HG02981 (cell line): ENCODE data around the gene MCM7.
"Not testable (repeated sequence)": the region's sequence is repeated elsewhere in the genome, so short reads cannot be mapped to it uniquely, and the experiment has no call there.

Experiments
- ATAC-seq: cut with Tn5 transposase; IDR thresholded peaks from one replicate; pipeline ENCODE4 v1.9.1; 2021; ENCODE audit warnings: mild to moderate bottlenecking, moderate library complexity; ENCODE audit not compliant: unreplicated experiment

MCM7 gene

DNA sequence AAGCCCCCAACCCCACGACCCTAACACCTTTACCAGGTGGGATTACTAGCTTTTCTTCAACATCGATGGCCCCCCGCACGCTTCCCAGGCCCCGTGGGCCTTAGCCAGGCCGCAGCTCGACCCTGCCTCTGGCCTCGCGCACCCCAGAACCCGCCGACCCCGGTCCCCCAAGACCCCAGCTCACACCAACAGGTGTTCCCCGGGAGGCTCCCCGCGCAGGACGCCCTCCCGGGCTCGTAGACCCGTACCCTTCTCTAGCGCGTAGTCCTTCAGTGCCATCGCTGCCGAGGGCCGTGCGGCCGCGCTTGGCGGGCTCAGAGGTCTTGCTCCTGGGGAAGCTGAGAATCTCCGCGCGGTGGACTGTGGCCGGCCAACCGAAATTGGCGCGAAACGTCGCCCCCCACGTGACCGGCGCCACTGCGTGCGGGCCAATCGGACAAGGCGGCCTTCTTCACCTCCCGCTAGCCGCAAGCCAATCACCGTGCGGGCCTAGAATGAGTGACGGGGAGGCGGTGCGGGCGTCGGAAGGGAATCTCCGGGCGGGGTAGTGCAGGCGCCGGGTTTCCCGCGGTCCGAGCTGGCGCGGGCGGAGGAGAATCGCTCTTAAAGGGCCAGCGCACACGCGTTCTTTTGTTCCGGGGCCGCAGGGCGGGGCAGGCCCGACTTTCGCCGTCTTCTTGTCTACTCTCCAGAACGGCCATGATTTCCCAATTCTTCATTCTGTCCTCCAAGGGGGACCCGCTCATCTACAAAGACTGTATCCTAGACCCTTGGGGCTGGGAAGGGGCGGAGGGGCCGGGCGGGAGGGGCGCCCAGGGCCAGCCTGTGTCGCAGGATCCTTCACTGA, at the start of gene MCM7, which contains the start of gene AP4M1:
MCM7 (minus strand) TSS at position 382 of the 847 bp plus-strand sequence; CDS start at position 279, 103 bp downstream.
AP4M1 (plus strand) TSS at position 628 of the 847 bp plus-strand sequence; CDS start at position 700, 72 bp downstream.
- peak; percentile 75 for ATAC-seq

DNA sequence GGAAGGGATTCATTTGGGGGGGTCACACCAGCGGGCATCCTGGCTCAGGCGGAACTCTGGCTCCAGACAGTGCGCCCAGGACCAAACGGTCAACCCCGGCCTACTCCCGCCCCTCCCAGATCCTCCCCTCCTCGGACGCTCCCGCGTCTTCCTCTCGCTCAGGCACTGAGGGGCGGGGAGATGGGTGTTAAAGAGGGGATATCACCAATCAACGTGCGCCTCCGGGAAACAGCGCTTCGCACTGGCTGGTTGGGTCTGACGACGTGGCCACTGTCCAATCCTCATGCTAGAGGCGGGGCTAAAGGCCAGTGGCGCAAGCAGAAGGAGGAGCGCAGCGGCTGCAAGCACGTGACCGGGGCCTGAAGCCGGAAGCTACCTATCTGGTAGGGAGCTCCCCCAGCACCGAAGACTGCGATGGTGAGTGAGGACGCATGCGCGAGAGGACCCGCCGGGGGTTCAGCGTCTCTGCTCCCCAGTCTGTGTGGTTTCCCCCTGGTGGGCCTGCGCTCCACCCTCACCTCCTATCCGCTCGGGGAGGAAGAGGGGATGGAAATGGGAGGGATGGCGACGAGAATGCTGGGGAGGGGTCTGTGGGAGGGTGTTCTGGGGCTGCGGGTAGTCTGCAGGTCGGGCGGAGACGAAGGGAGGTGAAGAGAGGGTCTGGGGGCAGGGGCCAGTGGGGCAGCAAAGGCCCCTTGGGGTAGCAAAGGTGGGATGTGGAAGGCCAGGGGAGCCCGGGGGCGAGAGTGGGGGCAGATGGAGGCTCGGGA, 47.5 kb upstream of the MCM7 start, which contains the start of gene LAMTOR4:
LAMTOR4 (plus strand) TSS at position 360 of the 770 bp plus-strand sequence; CDS start at position 415, 55 bp downstream.
- ATAC-seq, result peak; percentile 99

DNA sequence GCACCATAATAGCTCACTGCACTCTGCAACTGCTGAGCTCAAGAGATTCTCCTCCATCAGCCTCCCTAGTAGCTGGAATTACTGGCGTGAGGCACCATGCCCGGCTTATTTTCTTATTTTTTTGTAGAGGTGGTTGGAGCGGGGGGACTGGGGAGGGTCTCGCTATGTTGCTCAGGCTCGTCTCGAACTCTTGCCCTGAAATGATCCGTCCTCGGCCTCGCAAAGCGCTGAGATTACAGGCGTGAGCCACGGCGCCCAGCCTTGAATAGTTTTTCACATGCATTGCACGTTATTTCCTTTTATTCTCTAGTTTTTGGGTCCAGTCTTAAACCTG, 47.0 kb upstream of the MCM7 start:
- ATAC-seq, result no peak

DNA sequence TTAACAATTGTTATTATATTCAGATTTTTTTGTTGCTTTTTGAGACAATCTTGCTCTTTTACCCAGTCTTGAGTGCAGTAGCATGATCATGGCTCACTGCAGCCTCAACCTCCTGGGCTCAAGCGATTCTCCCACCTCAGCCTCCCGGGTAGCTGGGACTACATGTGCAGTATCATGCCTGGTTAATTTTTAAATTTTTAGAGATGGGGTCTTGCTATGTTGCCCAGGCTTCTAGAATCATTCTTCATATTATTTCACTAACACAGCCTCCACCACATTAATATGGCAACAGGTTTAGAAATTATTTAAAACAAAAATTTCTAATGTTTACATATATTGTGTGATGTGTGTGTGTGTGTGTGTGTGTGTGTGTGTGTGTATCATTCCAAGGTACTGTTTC, 46.1 kb upstream of the MCM7 start:
- ATAC-seq, result no peak

GRCh38 chr7:100146350-100146749, 45.2 kb upstream of the MCM7 start:
- ATAC-seq, result not testable (repeated sequence)

DNA sequence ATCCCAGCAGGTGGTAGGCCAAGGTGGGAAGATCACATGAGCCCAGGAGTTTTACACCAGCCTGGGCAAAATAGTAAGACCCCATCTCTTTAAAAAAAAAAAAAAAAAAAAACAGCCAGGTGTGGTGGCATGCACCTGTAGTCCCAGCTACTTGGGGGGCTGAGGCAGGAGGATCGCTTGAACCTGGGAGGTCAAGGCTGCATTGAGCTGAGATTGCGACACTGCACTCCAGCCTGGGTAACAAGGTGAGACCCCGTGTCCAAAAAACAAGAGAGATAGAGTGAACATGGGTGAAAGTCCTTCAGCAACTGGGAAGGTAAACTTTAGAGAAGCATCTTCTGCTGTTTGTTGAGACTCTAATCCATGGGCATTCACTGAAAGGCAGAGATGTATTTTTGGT, 41.3 kb upstream of the MCM7 start:
- ATAC-seq, result no peak

- no peak for ATAC-seq
These were observed 40.4 kb upstream of the MCM7 start for GRCh38 chr7:100141555-100141949.

DNA sequence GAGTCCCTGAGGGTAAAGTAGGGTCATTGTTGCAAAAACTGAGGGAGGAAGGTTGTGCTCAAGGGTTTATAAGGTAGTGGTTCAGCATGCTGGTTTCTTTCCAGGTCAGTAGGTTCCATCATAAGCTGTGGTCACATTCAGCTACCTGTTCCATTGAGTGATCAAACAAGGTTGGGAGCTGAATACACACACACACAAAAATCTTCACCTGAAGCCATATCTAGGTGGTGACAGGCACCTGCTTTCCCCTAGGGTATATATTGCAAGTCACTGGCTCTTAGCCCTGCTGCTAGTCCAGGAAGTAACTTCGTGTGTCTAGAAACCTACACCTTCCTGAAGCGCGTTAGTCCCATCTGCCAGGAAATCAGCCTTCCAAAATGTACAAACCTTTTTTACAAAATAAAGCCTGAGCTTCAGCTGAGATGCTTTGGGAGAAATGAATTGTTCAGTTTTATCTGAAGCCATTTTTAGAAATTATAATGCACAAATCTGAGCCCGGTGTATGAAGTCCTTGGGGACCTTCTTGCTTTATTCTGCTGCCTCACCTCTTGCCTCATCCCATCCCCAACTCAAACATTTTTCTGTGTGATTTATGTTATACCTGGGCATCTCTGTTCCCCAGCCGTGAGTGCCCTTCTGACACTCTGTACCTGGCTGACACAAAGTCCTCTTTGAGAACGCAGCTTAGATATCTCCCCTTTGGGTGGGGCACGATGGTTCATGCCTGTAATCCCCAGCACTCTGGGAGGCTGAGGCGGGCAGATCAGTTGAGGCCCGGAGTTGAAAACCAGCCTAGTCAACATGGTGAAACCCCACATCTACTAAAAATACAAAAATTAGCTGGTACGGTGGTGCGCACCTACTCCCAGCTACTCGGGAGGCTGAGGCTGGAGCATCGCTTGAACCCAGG, 36.9 kb upstream of the MCM7 start:
- no peak for ATAC-seq

DNA sequence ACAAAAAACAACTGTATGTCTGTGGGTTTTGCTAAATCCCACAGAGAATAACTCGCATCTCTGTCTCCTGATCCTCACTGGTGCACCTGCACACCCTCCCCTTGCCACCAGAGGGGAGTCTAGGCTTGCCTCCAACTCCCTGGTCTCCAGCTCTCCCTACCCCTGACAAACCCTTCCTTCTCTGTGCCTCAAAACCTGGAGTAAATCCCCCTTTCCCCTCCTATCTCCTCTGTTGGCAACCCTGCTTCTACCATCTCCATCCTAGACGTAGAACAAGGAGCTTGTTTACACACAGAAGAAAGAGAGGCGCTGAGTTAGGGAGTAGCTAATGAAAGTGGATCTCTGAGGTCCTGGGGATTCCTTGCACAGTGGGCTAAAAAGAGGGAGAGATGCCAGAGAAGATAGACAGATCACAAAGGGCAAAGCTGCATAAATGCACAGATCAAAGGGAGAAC, 31.5 kb upstream of the MCM7 start:
- ATAC-seq, result peak; percentile 56

GRCh38 chr7:100132126-100132525, 30.9 kb upstream of the MCM7 start:
- no peak for ATAC-seq

DNA sequence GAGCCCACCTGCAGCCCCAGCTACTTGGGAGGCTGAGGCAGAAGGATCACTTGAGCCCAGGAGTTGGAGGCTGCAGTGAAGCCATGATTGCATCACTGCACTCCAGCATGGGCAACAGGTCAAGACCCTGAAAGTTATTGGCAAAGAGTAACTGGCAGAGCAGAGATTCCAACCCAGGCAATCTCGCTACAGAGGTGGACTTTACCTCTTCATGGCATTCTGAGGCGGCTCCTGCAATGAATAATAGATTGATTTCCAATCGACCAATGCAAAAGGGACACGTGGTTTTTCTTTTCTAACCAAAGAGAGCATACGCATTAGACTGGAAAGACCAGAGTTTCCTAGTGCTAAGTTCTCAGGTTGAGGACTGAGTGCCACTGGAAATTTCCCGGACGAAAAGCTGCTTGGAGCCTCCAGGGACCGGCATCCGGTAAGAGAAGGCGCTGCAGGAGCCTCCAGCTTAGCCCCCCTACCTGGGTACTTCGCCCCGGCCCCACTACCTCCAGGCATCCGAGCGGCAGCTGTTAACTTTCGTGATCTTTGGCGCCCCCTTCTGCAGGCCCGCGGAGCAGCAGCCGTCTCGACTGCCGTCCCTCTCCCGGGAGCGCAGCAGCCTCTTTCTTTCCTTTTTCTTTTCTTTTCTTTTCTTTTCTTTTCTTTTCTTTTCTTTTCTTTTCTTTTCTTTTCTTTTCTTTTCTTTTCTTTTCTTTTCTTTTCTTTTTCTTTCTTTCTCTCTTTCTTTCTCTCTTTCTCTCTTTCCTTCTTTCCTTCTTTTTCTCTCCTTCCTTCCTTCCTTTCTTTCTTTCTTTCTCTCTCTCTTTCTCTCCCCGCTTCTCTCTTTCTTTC, 29.6 kb upstream of the MCM7 start:
- no peak for ATAC-seq

DNA sequence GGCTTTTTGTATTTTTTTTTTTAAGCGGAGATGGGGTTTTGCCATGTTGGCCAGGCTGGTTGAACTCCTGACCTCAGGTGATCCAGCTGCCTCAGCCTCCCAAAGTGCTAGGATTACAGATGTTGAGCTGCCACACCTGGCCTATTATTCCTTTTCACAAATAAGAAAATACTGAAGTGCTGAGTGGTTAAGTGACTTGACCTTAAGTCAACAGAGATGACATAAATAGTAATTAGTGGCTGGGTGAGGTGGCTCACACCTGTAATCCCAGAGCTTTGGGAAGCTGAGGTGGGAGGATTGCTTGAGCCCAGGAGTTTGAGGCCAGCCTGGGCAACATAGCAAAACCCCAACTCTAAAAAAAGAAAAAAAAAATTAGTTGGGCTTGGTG, 29.0 kb upstream of the MCM7 start:
- ATAC-seq, result not testable (repeated sequence)

- no peak for ATAC-seq
These were observed 27.4 kb upstream of the MCM7 start for GRCh38 chr7:100128637-100128963.

DNA sequence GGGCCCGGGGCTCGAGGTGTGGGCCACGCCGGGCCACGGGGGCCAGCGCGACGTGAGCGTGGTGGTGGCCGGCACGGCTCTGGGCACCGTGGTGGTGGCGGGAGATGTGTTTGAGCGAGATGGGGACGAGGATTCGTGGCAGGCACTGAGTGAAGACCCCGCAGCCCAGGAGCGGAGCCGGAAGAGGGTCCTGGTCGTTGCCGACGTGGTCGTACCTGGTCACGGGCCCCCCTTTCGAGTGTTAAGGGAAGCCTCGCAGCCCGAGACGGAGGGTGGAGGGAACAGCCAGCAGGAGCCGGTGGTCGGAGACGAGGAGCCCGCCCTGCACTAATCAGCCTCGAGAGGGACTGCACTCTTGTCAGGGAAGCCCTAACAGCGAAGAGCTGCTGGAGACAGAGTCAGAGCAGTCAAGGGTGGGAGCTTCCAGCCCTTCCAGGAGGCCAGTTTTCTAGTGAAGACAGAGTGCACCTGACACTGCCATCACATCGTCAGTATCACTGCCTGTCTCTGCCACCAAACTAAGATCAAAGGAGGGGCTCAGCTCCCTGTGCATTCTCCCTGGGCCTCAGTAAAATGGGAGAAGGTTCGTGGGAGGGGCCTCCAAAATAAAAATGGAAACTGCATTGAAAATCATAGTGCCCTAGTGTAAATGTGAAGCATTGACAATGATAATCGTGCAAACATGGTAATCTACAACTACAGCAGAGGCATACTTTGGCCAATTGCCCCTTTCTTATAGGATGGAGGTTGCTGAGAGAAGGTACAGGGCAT, 26.9 kb upstream of the MCM7 start:
- no peak for ATAC-seq

- peak; percentile 59 for ATAC-seq
These were observed 26.0 kb upstream of the MCM7 start, which contains the start of gene MBLAC1 for GRCh38 chr7:100126931-100127865. Gene MBLAC1 (plus strand): TSS chr7:100126967. CDS start chr7:100127396, 429 bp downstream.

GRCh38 chr7:100126239-100126930, 25.2 kb upstream of the MCM7 start:
- peak; percentile 19 for ATAC-seq
